GM12892 (cell line): ENCODE measurements around the gene CRYZL1.
"Not testable (repeated sequence)": the region's sequence is repeated elsewhere in the genome, so short reads cannot be mapped to it uniquely, and the experiment has no call there.

Experiments used
- DNase-seq: peaks from one replicate; pipeline ENCODE4 v3.0.0; 2011; ENCODE audit not compliant: insufficient read length
- FAIRE-seq: peaks from 2 replicates; lab custom pipeline; 2011; peaks lifted over from hg19 to GRCh38; lab: Jason Lieb, UNC
- POLR2A ChIP-seq: IDR thresholded peaks from 2 replicates; pipeline ENCODE4 v1.6.1; 2011; ENCODE audit warnings: low read depth, low read length, control low read depth
- POLR2AphosphoS5 ChIP-seq: IDR thresholded peaks from 2 replicates; pipeline ENCODE4 v1.6.1; 2011; ENCODE audit warnings: low read depth, low read length, control low read depth
- TAF1 ChIP-seq: IDR thresholded peaks from 2 replicates; pipeline ENCODE4 v1.6.1; 2011; ENCODE audit warnings: low read depth, mild to moderate bottlenecking, control low read depth, low read length, borderline replicate concordance

Gene CRYZL1

DNA sequence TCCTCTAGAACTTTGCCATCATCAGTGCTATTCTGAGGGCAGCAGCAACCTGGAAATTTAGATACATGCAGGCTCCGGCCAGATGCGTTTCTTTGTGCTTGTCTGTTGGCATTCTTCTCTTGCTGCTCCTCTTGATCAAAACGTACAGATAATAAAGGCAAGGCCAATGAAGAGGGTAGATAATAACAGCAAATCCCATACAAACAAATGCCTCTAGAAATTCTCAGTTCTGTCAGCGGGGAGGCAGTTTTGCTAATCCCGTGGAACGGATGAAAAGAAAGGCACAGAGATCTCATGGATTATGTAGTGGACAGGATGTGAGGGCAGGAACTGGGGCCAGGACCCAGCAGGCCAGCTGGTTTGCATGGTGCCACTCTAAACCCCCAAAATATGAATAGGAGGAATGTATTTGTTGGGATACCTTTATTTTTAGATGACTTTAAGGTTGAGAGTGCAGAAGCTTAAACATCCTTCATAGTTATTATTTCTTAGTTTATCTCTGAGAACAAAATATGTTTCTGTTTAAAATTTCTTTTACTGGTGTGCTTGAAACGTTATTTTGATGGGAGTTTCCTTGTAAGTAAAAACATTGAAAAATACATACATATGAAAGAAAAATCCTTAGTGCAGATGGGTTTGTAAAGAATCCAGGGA lies 2.2 kb upstream of the CRYZL1 start:
- FAIRE-seq (no peak), DNase-seq (no peak)
- no peak for TF ChIP-seq TAF1
- no peak for TF ChIP-seq POLR2A
- TF ChIP-seq POLR2AphosphoS5: no peak

DNA sequence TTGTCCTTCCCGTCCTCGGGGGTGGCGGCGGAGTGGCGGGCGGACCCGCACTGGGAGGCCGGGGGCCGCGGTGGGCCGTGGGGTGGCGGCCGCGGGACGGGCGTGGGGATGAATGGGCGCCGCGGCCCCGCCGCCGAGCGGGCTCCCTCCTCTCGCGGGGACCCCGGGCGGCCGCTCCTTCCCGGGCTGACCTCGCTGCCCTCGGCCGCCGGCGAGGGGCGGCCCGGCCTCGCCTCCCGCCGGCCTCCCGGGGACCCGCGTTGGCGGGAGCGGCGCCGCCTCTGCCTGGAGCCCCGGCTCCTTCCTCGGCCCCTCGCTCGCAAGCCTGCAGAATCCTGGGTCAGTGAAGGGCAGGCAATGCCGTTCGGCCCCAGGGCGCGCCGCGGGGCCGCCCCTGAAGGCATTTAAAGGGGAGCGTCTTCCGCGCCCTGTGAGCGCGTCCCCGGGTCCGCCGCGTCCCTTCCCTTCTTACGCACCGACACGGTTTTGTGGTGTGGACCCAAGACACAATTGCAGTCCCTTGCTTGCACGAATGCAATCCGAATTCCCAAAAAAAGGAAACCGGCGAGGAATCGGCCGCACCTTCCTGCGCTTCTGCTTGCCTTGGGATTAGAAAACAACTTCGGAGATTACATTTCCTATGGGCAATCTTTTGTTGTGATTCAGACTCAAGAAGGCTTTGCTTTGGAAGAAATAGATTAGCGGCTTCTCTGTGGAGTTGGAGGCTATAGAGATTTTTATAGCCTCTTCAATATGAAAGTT lies 1.5 kb upstream of the CRYZL1 start:
- no peak for TF ChIP-seq POLR2A
- FAIRE-seq: peak; percentile 24
- peak; percentile 21 for DNase-seq

GRCh38 chr21:33642027-33642895 lies 720 bp upstream of the CRYZL1 start, which contains the start of gene ITSN1:
ITSN1 (plus strand) TSS chr21:33642501; CDS start chr21:33718829, 76,328 bp downstream.
- FAIRE-seq (no peak), DNase-seq (peak; percentile 80)
- TF ChIP-seq POLR2A: peak; percentile 23; the same call in 1 of the 2 replicates
- no peak for TF ChIP-seq TAF1

DNA sequence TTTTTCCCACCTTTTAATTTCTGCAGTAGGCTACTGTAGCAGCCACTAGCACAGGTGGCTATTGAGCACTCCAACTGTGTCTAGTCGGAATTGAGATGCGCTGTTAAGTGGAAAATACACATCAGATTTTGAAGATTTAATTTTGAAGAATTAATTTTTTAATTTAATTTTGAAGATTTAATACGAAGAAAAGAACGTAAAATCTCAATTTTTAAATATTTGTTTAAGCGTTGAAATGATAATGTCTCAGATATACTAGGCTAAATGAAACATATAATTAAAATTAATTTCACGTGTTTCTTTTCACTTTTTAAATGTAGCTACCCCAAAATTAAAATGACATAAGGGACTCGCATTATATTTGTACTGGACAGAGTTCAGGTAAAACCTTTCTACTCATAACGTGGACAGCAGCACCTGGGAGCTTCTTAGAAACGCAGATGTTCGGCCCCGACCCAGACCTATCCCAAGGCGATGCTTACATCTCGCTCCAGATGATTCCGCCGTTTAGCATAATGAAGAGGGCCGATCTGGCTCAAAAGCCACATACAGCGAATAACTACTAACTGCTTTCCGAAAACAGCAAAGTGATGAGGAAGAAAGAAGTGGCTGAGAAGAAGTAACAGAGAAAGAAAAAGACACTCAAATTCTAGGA lies 717 bp downstream of the CRYZL1 start:
- no peak for FAIRE-seq
- TF ChIP-seq POLR2A (no peak), TAF1 (no peak), POLR2AphosphoS5 (no peak)
- no peak for DNase-seq

GRCh38 chr21:33634254-33634653 lies 7.3 kb downstream of the CRYZL1 start:
- FAIRE-seq (no peak), DNase-seq (no peak)
- TF ChIP-seq POLR2A (no peak), TAF1 (no peak), POLR2AphosphoS5 (no peak)

GRCh38 chr21:33626151-33626550 lies 15.4 kb downstream of the CRYZL1 start:
- DNase-seq, FAIRE-seq: not testable (repeated sequence)

- TF ChIP-seq POLR2AphosphoS5: no peak
- FAIRE-seq: no peak
- DNase-seq: no peak
Observed at GRCh38 chr21:33622253-33622652, 19.3 kb downstream of the CRYZL1 start.

GRCh38 chr21:33619726-33620125 lies 21.8 kb downstream of the CRYZL1 start:
- TF ChIP-seq POLR2A: no peak
- no peak for TF ChIP-seq POLR2AphosphoS5
- DNase-seq (no peak), FAIRE-seq (no peak)

- FAIRE-seq: no peak
- no peak for TF ChIP-seq TAF1
- TF ChIP-seq POLR2AphosphoS5: no peak
- no peak for TF ChIP-seq POLR2A
- no peak for DNase-seq
Observed at GRCh38 chr21:33618407-33618806, 23.1 kb downstream of the CRYZL1 start.

GRCh38 chr21:33617565-33617964 lies 24.0 kb downstream of the CRYZL1 start:
- DNase-seq, FAIRE-seq: not testable (repeated sequence)

- no peak for DNase-seq
- no peak for FAIRE-seq
- TF ChIP-seq POLR2AphosphoS5: no peak
- no peak for TF ChIP-seq POLR2A
- no peak for TF ChIP-seq TAF1
Observed at GRCh38 chr21:33611006-33611744, 30.4 kb downstream of the CRYZL1 start.
